Measurements from ENCODE around the gene NUBP1.
"Not testable (repeated sequence)": the region's sequence is repeated elsewhere in the genome, so short reads cannot be mapped to it uniquely, and the experiment has no call there.

Gene NUBP1

GRCh38 chr16:10752843-10753523 lies 9.3 kb downstream of the NUBP1 start:
- no peak for DNase-seq

GRCh38 chr16:10753670-10754069 lies 10.0 kb downstream of the NUBP1 start:
- no peak for DNase-seq

- no peak for DNase-seq
These were observed 11.3 kb downstream of the NUBP1 start for GRCh38 chr16:10754941-10755340.

GRCh38 chr16:10756574-10756973 lies 12.9 kb downstream of the NUBP1 start:
- DNase-seq, result no peak

GRCh38 chr16:10760858-10761257 lies 17.2 kb downstream of the NUBP1 start:
- no peak for DNase-seq

DNA sequence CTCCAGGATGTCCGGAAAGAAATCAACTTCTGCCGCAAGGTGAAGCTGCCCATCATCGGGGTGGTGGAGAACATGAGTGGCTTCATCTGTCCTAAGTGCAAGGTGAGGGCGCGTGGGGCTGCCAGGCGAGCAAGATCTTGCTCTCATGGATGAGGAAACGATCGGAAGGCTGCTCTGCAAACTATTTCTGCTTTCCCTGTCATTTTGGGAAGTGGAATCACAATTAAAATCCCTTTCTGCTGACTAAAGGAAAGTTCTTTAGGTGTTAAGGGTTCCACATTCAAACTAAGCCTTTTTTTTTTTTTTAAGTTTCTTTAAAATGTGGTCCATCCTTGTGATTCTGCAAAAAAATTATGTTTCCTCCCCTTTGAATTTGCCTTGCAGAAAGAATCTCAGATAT lies 17.7 kb downstream of the NUBP1 start:
- DNase-seq, result no peak

DNA sequence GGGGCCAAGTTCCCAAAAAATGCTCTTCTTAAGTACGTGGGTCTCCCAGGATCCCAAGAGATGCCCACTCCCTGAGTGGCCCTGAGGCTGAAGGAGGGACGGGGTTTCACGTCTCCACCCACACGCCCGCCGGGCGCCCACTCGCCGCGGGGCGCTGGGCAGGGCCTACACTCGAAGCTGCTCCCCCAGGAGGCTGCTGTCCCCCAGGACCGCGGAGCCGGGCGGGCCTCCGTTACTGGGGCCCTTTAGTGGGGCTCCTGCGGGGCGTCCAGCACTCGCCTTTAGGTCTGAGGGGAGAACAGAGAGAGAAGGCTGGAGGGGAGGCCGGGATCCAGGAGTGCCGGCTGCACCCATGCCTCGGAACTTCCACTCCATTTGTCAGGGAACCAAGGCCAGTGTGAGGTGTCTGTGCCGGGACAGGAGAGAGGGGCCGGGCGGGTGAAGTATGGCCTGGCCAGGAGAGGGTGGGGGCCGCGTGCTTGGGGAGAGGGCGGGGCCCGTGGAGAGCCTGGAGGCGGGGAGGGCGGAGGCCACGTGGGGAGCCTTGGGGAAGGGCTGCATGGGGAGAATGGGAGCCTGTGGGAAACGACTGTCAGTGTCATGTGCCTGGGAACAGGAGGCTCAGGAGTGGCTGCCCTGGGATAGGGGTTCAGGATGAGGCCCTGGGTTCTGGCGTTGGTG lies 18.8 kb downstream of the NUBP1 start:
- DNase-seq, result no peak

- DNase-seq, result no peak
These were observed 19.8 kb downstream of the NUBP1 start for GRCh38 chr16:10763456-10763855.

DNA sequence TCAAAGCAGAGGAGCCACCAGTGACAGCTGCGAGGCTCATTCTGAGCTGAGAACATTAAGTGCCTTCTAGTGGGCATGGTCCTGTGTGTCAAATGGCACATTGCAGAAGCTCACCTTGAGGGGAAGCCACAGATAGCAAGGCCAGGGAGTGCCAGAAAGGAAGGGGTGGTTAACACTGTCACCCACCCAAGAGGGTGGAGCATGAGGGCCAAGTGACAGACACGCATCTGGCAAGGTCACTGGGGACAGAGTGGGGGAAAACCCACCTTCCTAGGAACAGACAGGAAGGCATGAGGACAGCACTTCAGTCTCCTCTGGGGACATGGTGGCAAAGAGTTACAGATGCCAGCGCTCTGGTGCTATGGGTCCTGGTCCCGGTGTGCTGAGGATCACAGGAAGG lies 22.1 kb downstream of the NUBP1 start:
- DNase-seq, result no peak

DNA sequence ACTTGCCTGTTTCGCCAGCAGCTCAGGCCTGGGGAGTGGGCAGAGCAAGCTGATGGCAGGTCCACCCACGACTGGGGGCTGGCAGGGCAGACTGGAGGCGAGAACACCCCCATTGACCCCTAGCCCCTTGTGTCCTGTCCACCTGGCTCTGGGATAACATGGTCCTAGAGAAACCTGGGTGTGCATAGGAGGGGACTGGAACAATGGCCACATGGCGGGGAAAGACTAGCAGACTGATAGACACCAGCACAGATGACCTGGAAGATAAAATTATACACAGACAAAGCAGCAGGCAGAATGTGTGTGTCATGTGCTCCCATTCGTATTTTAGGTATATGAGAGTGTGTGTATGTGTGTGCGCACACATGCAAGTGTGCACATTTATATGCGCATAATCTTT lies 23.5 kb downstream of the NUBP1 start:
- no peak for DNase-seq

DNA sequence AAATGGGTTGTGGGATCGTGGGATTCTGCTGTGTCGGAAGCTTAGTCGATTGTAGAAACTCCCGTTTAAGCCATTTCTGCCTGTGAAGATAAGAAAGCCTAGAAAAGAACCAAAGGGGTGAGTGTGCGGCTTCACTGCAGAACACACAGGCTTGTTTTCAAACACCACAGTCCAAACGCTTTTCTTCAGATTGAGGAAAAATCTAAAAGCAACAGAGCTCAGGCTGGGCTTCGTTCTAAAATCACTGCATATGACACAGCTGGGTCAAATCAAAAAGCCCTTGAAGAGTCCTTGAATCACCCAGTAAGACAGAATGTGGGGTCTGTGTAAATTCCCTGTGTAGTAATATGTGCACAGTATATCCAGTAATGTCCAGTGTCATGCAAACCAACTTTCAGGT lies 25.7 kb downstream of the NUBP1 start:
- no peak for DNase-seq

GRCh38 chr16:10770907-10771306 lies 27.3 kb downstream of the NUBP1 start:
- no peak for DNase-seq

- peak; percentile 66 for DNase-seq
These were observed 32.6 kb downstream of the NUBP1 start for GRCh38 chr16:10776280-10776679.

DNA sequence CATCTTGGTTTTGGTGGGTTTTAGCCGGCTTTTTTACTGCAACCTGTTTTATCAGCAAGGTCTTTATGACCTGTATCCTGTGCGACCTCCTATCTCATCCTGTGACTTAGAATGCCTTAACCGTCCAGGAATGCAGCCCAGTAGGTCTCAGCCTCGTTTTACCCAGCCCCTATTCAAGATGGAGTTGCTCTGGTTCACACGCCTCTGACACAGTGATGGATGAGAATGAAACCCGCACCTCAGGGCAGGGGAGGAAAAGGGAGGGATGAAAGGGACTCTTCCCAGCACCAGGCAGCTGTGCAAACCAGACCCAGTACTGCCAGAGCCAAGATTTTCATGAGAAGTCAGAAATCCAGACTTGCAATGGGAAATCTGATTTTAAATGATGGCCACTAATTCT lies 33.3 kb downstream of the NUBP1 start:
- not testable (repeated sequence) for DNase-seq

GRCh38 chr16:10777356-10777755 lies 33.7 kb downstream of the NUBP1 start:
- DNase-seq, result no peak

- DNase-seq, result not testable (repeated sequence)
These were observed 36.3 kb downstream of the NUBP1 start for GRCh38 chr16:10779908-10780307.

DNA sequence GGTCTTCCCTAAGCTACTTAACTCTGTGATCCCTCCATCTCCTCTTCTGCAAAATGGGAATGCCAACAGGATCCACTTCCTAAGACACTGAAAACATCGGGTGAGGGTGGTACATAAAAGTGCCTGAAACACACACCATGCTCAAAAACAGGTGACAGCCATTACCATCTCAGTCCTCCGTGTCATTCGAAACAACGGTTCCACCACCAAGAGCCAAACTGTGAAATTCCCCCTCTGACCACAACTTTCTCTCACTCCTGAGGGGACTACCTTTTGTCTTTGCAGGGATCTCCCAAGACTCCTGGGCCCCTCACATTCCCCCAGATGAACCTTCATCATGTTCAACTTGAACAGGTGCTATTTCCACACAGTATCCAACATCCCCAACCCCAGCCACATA lies 37.0 kb downstream of the NUBP1 start:
- DNase-seq, result no peak

- no peak for DNase-seq
These were observed 39.0 kb downstream of the NUBP1 start for GRCh38 chr16:10782628-10783027.

DNA sequence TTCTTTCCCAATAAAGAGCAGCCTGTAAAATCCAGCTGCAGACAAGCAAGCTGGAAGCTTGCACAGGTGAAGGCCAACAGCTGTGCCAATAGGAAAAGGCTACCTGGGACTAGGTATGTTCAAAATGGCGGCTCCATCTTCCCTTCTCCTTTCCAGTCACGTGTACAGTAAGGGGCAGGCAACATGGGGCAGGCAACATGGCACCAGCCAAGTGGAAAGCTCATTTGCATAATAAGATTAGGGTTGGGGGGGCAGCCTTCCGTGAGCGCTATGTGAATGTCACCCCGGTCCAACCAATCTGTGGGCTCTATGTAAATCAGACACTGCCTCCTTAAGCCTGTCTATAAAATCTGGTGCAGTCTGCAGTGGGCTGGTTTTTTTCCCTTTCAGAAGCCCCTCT lies 43.7 kb downstream of the NUBP1 start:
- DNase-seq, result peak; percentile 29

DNA sequence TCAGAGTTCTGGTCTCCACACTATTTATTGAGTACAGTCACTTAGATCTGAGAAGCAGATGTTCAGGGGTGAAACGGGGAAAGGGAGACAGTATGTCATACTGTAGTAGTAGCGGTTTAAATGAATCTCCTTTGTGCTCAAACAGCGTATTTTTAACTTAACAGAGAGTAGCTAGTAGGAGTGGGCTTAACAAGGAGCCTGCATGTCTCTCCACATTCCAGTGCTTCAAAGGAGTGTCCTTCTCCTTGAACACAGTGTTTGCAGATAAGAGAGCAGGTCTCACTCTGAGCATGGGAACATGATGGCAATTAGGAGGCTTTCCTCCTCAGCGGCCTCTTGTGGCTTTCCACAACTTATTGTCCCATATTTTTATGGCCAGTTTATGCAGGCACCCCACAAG lies 45.0 kb downstream of the NUBP1 start:
- DNase-seq, result not testable (repeated sequence)

GRCh38 chr16:10791048-10791447 lies 47.4 kb downstream of the NUBP1 start:
- DNase-seq, result no peak

DNA sequence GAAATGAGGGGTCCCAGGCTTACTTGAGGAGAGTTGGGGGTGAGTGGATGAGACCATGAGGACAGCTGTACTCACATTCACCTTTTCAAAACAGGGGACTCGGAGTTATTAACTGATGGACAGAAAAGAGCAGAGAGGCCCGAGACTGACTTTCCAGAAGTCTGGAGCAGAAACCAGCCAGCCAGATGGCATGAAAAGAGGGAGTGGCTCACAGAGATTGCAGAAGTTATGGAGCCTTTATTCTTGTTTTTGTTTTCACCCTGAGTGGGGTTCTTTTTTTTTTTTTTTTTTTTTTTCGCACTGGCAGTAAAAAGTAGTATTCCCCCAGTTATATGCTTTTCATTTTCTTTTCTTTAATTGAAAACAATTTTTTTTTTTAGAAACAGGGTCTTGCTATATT lies 56.1 kb downstream of the NUBP1 start:
- no peak for DNase-seq

- DNase-seq, result no peak
These were observed 61.7 kb downstream of the NUBP1 start for GRCh38 chr16:10805334-10805733.

DNA sequence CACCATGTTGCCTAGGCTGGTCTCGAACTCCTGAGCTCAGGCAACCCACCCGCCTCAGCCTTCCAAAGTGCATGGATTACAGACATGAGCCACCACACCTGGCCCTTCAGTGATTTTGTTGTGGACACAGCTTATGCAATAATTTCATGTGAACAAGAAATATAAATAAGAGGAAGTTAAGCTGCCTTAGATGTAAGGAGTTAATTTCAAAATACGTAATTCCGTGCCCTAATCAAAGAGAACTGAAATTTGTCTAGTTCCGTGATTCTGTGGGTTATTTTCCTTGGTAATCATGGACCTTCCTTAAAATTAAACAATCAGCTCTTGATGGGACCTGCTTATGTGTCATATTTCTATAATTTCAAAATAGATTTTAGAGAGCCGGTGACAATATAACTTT lies 63.1 kb downstream of the NUBP1 start:
- DNase-seq, result no peak

- DNase-seq, result no peak
These were observed 64.6 kb downstream of the NUBP1 start for GRCh38 chr16:10808218-10808617.
